HepG2 (cell line): ENCODE data around the gene MOV10L1. TPM values are rescaled to one million over a fixed set of nuclear protein-coding genes. Genes with fewer than 3 reads are reported as not detected.

Source experiments
- ARID5B ChIP-seq: IDR thresholded peaks from 2 replicates; pipeline ENCODE4 v1.4.0; 2020; ENCODE audit warnings: mild to moderate bottlenecking, missing genetic modification reagents
- CSRNP1 ChIP-seq: sonication (generic); formaldehyde crosslinking; IDR thresholded peaks from 2 replicates; pipeline ENCODE4 v1.8.1; 2023; ENCODE audit warnings: mild to moderate bottlenecking, missing genetic modification reagents
- GFI1 ChIP-seq: sonication (generic); formaldehyde crosslinking; IDR thresholded peaks from 2 replicates; pipeline ENCODE4 v1.5.0; 2020; ENCODE audit warnings: missing genetic modification reagents, mild to moderate bottlenecking, borderline replicate concordance
- KLF15 ChIP-seq: sonication (generic); formaldehyde crosslinking; IDR thresholded peaks from 2 replicates; pipeline ENCODE4 v1.8.1; 2023; ENCODE audit warnings: borderline replicate concordance, mild to moderate bottlenecking, inconsistent platforms, missing genetic modification reagents, mixed read lengths
- LBX2 ChIP-seq: sonication (generic); formaldehyde crosslinking; IDR thresholded peaks from 2 replicates; pipeline ENCODE4 v1.5.0; 2020; ENCODE audit warnings: missing genetic modification reagents, mild to moderate bottlenecking, borderline replicate concordance
- TBL1XR1 ChIP-seq: fragments of 150-350 bp; IDR thresholded peaks from 2 replicates; pipeline ENCODE4 v1.6.1; 2014; ENCODE audit warnings: borderline replicate concordance, low read length; ENCODE audit not compliant: partially characterized antibody
- ZBTB7B ChIP-seq: sonication (generic); formaldehyde crosslinking; IDR thresholded peaks from 2 replicates; pipeline ENCODE4 v1.4.0; 2020; ENCODE audit warnings: missing genetic modification reagents
- ZNF44 ChIP-seq: sonication (generic); formaldehyde crosslinking; IDR thresholded peaks from 2 replicates; pipeline ENCODE4 v1.5.1; 2020; ENCODE audit warnings: mild to moderate bottlenecking, missing genetic modification reagents
- polyA plus RNA-seq, 8 experiments: library from polyadenylated mRNA; depleted of rRNA in 3 of 8; stranded (reverse) in 7 of 8; unstranded in 1 of 8; fragments of >200 nt; fragmentation: Illumina TruSeq in 4 of 8; extraction: Trizol in 4 of 8; gene quantifications; 2 replicates each; pipeline versions ENCODE4 v1.2.1 to v1.2.3, GENCODE V29; 2011 to 2016; ENCODE audit warnings: low read depth in 4 of 8, missing spikeins in 1 of 8, mixed read lengths in 1 of 8; ENCODE audit not compliant: insufficient read depth in 1 of 8
- total RNA-seq, 5 experiments: library from RNA; depleted of rRNA; stranded (reverse); fragments of >200 nt; fragmentation: Illumina TruSeq; extraction: Trizol; gene quantifications; 2 replicates each; pipeline ENCODE4 v1.2.3, GENCODE V29; 2016; ENCODE audit warnings: low read depth in 1 of 5
- TF ChIP-seq, protein P1 (sequence below): sonication (generic); formaldehyde crosslinking; IDR thresholded peaks from 2 replicates; pipeline ENCODE4 v1.4.0; 2020; ENCODE audit warnings: mild to moderate bottlenecking, missing genetic modification reagents
- TF ChIP-seq, protein P2 (sequence below): sonication (generic); formaldehyde crosslinking; IDR thresholded peaks from 2 replicates; pipeline ENCODE4 v1.4.0; 2020; ENCODE audit warnings: missing genetic modification reagents, borderline replicate concordance

MOV10L1 gene
- total and polyA plus RNA-seq, 2 of the 13 experiments (the other 11 are each of a cell fraction or from before 2014, with no cell fraction given) = 0.11 to 0.12 TPM

DNA sequence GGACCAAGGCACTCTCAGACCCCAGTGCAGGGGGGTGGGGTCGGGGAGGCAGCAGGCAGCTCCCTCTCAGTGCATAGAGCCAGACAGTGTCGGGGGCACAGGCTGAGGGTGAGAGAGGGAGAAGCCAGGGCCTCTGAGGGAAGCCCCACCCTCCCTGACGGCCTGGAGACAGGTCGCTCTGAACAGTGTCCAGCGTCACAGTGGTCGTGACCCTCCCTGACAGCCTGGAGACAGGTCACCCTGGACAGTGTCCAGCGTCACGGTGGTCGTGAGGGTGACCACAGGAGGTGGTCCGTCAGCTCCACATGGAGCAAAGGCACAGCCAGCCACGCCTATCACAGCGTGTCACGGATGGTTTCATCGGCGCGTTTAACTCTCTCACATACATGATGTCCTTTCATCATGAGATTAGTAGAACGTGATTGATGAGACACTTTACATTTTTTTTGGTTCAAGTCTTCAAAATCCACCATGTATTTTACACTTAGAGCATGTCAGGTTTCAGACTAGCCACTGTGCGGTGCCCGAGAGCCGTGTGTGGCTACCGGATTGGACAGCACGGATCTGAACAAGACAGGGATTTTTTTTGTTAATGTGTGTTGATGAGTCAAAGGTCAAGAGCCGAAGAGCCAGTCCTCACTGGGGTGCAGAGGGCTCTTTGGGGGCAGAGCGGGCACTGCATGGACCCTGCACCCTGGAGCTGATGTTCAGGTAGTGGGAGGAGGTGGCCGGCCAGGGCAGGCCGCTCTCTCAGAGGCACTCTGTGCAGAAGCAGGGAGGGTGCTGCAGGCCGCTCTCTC is 56.8 kb downstream of the MOV10L1 start (continued):
- TF ChIP-seq, protein P1, sequence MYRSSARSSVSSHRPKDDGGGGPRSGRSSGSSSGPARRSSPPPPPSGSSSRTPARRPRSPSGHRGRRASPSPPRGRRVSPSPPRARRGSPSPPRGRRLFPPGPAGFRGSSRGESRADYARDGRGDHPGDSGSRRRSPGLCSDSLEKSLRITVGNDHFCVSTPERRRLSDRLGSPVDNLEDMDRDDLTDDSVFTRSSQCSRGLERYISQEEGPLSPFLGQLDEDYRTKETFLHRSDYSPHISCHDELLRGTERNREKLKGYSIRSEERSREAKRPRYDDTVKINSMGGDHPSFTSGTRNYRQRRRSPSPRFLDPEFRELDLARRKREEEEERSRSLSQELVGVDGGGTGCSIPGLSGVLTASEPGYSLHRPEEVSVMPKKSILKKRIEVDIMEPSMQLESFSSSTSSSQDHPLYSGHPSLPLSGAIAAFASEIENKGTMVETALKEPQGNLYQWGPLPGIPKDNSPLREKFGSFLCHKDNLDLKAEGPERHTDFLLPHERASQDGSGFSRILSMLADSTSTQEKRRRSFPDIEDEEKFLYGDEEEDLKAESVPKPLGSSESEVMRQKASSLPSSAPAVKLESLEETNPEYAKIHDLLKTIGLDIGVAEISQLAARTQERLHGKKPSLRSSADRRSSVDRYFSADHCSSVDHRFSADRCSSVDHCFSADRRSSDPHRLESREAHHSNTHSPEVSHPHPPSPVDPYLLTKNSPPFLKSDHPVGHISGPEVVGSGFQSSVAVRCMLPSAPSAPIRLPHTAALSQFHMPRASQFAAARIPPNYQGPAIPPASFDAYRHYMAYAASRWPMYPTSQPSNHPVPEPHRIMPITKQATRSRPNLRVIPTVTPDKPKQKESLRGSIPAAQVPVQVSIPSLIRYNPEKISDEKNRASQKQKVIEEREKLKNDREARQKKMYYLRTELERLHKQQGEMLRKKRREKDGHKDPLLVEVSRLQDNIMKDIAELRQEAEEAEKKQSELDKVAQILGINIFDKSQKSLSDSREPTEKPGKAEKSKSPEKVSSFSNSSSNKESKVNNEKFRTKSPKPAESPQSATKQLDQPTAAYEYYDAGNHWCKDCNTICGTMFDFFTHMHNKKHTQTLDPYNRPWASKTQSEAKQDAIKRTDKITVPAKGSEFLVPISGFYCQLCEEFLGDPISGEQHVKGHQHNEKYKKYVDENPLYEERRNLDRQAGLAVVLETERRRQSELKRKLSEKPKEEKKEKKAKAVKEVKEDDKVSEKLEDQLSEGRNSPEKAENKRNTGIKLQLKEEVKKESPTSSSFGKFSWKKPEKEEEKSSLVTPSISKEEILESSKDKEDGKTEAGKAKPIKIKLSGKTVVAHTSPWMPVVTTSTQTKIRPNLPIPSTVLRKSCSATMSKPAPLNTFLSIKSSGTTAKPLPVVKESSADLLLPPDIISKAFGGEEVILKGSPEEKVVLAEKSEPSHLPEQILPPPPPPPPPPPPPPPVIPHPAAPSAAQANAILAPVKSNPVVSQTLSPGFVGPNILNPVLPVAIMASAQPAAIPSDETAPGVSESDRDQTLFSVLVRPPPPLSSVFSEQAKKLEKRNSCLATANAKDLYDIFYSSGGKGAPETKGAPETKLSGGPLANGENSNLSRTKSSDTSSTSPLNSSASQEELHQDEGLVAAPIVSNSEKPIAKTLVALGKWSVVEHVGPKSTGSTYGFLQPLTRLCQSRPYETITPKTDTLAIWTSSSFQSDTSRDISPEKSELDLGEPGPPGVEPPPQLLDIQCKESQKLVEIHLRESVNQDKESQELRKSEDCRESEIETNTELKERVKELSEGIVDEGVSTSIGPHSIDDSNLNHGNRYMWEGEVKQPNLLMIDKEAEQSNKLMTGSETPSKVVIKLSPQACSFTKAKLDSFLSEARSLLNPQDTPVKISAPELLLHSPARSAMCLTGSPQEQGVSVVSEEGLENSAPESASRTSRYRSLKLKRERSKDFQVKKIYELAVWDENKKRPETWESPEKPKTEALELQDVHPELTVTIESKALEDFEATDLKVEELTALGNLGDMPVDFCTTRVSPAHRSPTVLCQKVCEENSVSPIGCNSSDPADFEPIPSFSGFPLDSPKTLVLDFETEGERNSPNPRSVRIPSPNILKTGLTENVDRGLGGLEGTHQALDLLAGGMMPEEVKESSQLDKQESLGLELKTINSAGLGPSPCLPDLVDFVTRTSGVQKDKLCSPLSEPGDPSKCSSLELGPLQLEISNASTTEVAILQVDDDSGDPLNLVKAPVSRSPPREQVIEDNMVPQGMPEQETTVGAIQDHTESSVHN (CRISPR knock-in tag) = no peak
- TF ChIP-seq CSRNP1 (CRISPR knock-in tag) = no peak
- TF ChIP-seq ZBTB7B (CRISPR knock-in tag) = peak; percentile 83
- peak; percentile 45 for TF ChIP-seq ARID5B
- peak; percentile 89 for TF ChIP-seq GFI1 (CRISPR knock-in tag)
- TF ChIP-seq, protein P2, sequence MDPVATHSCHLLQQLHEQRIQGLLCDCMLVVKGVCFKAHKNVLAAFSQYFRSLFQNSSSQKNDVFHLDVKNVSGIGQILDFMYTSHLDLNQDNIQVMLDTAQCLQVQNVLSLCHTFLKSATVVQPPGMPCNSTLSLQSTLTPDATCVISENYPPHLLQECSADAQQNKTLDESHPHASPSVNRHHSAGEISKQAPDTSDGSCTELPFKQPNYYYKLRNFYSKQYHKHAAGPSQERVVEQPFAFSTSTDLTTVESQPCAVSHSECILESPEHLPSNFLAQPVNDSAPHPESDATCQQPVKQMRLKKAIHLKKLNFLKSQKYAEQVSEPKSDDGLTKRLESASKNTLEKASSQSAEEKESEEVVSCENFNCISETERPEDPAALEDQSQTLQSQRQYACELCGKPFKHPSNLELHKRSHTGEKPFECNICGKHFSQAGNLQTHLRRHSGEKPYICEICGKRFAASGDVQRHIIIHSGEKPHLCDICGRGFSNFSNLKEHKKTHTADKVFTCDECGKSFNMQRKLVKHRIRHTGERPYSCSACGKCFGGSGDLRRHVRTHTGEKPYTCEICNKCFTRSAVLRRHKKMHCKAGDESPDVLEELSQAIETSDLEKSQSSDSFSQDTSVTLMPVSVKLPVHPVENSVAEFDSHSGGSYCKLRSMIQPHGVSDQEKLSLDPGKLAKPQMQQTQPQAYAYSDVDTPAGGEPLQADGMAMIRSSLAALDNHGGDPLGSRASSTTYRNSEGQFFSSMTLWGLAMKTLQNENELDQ (CRISPR knock-in tag) = no peak
- TF ChIP-seq LBX2 (CRISPR knock-in tag) = no peak
- TF ChIP-seq TBL1XR1 = no peak
- no peak for TF ChIP-seq ZNF44 (CRISPR knock-in tag)
- no peak for TF ChIP-seq KLF15 (CRISPR knock-in tag)
